NCI-H1436 treated with DMSO at 0.1 percent for 48 hours (cell line): ENCODE results near the gene POU3F1.

ENCODE experiments used
- DNase-seq: peaks from one replicate; lab custom pipeline; 2025; lab: John Stamatoyannopoulos, UW

The POU3F1 gene

GRCh38 chr1:38073534-38074301, 27.1 kb upstream of the POU3F1 start:
- no peak for DNase-seq

- DNase-seq: no peak
These were observed 26.3 kb upstream of the POU3F1 start for GRCh38 chr1:38072858-38073257.

DNA sequence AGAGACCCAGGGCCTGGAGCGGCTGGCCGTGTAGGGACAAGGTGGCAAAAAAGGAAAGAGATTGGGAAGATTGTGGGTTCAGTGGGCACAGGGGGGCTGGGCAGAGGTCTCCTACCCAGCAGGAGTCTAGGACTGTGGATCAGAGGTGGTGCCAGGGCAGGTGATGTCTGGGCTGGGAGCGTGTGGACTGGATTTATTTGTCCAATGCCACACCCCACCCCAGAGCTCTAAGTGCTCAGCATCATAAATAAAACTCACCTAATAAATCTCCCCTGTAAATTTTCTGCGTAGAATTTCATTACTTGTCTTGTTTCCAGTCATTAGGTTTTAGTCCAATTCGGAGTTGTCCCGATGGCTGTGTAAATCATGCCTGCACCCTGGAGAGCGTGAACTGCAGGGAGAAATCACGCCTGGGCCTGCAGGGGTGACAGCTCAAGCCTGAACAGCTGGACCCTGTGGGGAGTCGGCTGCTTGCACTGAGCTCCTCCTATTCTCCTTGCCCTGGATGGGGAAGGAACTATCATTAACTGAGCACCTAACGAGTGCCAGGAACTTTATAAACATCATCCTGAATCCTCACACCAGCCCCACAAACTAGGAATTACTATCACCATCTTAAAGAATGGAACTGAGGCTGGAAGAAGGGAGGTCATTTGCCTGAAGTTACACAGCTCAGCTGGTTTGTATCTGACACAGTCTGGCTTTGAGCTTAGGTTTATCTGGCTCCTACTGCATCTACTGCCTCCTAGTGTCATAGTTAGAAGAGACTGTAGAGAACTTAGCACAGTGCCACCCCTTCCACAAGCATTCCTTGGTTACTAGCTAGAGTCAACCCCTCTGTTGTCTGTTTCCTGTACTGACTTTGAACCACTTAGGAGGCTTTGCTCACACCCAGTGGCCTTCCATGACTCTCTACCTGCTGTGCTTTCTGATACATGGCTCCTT, 25.0 kb upstream of the POU3F1 start:
- DNase-seq: no peak

DNA sequence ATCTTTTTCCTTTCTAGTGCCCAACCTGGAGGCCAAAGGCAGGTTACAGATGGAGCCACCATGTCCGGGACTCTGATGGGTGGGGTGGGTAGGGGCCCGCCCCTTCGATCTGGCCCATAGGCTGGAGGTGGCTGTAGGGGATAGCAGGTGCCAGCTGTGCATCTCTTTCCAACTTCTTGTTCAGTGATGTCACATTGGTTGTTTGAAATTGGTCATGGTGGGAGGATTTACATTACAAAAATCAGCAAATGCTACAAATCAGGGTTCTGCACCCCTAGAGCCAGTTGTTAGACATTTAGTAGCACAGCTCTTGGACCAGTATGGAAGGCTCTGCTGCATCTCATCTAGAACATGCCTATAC, 22.4 kb upstream of the POU3F1 start:
- no peak for DNase-seq

- no peak for DNase-seq
These were observed 21.8 kb upstream of the POU3F1 start for GRCh38 chr1:38068220-38068979.

- DNase-seq: no peak
These were observed 17.8 kb upstream of the POU3F1 start for GRCh38 chr1:38064197-38064903.

- DNase-seq: no peak
These were observed 17.0 kb upstream of the POU3F1 start for GRCh38 chr1:38063616-38064015.

- peak; percentile 75 for DNase-seq
These were observed 16.0 kb upstream of the POU3F1 start for GRCh38 chr1:38062361-38063288.

DNA sequence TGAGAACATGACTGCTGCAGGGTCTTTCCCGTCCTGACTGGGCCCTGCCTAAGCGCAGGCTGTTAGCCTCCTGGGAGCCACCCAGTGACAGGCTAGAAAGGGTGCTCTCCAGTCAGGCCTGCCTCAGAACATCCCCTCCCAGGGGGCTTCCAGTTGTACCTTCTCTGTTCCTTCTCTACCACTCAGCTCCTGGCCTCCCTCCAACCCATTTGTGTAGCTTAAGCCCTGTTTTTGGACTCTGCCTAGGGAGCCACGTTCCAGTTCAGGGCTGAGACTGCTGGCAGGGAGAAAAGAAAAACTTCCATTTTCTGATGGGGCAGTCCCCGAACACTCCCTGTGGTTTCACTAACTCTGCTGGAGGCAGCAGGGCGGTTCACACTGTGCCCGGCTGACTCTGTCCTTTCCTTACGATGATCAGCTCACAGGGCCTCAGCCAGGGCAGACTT, 15.3 kb upstream of the POU3F1 start:
- DNase-seq: no peak

DNA sequence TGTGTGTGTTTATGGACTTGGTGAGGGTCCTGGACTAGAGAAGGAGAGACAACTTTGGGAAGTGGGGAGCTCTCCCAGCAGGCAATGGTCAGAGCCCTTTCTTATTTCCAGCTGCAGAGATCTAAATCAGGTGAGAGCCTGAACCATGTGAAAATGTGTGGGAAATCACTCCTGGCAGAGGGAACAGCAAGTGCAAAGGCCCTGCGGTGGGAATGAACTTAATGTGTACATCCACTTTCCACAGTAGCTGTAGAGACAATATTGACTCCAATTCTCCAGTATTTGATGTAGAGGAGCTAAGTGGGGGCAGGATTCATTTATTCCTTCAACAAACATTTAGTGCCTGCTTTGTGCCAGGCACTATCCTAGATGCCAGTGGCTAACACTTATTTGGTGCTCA, 14.7 kb upstream of the POU3F1 start:
- no peak for DNase-seq

GRCh38 chr1:38060498-38060897, 13.9 kb upstream of the POU3F1 start:
- DNase-seq: no peak

DNA sequence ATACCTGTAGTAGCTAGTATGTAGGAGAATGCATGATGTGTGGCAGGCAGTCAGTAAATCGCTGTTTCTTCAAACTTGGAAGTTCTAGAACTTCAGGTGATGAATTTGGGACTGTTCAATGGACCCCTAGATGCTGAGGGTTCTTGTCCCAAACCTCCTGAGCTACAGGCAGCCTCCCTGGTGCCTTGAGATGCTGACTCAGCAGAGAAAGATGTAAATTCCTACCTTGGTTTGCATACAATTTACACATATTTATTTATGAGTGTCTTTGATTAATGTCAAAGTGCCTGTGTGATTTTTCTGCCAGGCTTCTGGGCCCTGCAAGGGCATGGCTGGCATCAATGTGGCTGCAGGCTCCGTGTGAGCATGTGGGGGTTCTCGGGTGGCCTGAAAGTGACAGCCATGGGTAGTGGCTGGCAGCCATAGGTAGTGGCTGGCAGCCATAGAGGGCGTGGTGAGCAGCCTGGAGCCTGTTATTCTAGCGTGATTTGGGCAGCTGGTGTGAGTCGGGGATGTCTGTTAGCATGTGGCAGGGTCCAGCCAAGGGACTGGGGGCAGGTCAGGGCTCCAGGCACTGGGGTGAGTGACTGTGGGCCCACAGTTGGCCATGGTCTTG, 13.2 kb upstream of the POU3F1 start:
- DNase-seq: no peak

DNA sequence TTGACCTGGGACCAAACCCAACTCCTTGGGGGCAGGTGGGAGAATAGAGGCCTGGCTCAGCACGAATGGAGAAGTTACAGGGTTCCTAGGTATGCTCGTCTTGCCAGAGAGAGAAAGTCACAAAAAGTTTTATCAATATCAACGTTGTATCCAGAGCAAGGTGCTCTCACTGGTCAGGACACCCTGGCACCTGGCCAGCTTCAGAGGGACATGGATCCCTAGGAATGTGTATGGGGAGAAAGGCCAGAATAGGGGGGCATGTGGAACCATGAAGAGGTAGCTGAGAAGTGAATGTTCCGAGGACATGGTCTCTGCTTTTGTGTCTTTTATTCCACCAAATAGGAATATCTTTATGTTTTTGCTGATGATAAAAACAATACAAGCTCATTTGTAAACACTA, 9.4 kb upstream of the POU3F1 start:
- DNase-seq: no peak

DNA sequence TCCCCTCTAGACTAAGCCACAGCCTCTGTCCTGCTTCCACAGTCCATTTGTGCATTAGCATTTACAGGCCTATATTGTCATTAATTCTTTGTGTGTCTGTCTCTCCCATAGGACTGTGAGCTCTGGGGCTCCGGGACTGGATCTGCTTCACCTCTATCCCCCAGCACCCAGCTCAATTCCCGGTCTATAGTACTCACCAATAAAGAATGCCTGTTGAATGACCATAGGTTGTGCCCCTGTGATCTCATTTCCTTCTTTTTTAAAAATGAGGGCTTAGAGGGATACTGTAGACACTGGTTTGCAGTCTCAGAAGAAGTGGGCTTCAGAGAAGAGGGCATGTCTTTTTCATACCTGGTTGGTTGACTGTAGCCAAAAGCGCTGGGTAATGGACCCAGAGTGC, 8.8 kb upstream of the POU3F1 start:
- no peak for DNase-seq

- DNase-seq: no peak
These were observed 7.0 kb upstream of the POU3F1 start for GRCh38 chr1:38053416-38054091.

- no peak for DNase-seq
These were observed 6.3 kb upstream of the POU3F1 start for GRCh38 chr1:38052750-38053415.

DNA sequence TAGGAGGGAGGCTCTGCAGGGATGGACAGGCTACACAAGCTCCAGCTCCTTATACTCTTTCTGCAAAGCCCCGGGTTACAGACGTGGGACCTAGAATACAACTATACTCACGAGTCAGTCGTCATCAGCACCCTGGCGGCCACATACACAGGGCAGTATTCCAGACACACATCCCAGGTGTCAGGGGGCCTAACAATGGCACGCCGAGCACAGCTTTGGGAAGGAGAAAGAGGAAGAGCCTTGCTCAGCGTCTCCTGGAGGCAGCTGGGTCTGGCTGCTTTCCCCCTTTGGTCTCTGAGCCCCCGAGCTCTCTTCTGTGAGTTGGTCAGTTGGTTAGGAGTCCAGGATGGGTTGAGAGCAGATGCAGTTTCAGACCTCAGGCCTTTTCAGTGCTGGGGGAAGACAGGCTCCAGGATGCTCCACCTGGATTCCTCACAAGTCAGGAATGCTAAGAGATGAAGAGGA, 4.5 kb upstream of the POU3F1 start:
- no peak for DNase-seq

DNA sequence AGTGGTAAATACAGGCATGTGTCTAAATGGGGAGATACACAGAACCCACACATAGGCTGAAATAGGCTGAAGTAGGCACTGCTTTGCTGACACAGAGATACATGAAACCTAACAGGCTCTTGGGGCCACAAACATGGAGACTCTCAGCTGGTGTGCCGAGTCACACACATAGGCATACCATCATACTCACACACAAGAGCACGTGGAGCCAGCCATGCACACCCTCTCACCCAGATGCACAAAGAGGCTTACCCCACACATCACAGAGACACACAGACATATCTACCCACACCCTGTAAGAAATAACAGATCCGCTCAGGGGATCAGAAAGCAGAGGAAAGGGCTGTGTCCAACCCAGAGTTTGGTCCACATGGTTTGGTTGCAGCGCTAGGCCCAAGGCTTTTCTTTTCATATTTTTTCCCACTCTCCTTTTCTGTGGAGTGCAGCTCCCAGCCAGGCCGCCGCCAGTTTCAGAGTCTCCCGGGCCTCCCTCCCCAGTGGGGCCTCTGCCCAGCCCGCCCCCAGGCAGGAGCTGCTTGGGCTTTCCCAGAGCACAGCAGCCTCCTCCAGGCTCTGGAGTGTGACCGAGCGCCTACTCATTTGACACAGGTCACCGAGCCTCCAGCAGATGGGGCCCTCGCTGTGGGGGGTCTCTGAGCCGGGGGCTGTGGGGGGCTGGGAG, 3.9 kb upstream of the POU3F1 start:
- DNase-seq: no peak
